H9 (cell line): ENCODE measurements around the gene TBC1D2. TPM values are rescaled to one million over a fixed set of nuclear protein-coding genes. Genes with fewer than 3 reads are reported as not detected.

ENCODE experiments used
- DNase-seq: peaks from one replicate; pipeline ENCODE4 v3.0.0-alpha.2; 2017
- H2AFZ ChIP-seq: one replicate; pipeline ENCODE4 v1.6.1; 2013; ENCODE audit warnings: mild to moderate bottlenecking, low read length, control low read depth, moderate library complexity
- H2AK5ac ChIP-seq: 2 replicates; pipeline ENCODE4 v1.6.1; 2013; ENCODE audit warnings: low read length, control low read depth, mixed read lengths; ENCODE audit not compliant: insufficient read length
- H2BK120ac ChIP-seq: one replicate; pipeline ENCODE4 v1.6.1; 2013; ENCODE audit warnings: low read depth, mild to moderate bottlenecking, low read length, control low read depth, inconsistent platforms; ENCODE audit not compliant: poor library complexity, severe bottlenecking
- H2BK12ac ChIP-seq: 2 replicates; pipeline ENCODE4 v1.6.1; 2013; ENCODE audit warnings: low read length, control low read depth, mixed read lengths, low read depth; ENCODE audit not compliant: insufficient read length
- H2BK15ac ChIP-seq: 2 replicates; pipeline ENCODE4 v1.6.1; 2013; ENCODE audit warnings: low read depth, low read length, control low read depth
- H2BK20ac ChIP-seq: one replicate; pipeline ENCODE4 v1.6.1; 2013; ENCODE audit warnings: low read depth, mild to moderate bottlenecking, low read length, control low read depth, inconsistent platforms; ENCODE audit not compliant: poor library complexity, severe bottlenecking
- H2BK5ac ChIP-seq: 2 replicates; pipeline ENCODE4 v1.6.1; 2013; ENCODE audit warnings: low read length, control low read depth, mixed read lengths; ENCODE audit not compliant: insufficient read length
- H3K14ac ChIP-seq: 2 replicates; pipeline ENCODE4 v1.6.1; 2013; ENCODE audit warnings: low read length, control low read depth; ENCODE audit not compliant: insufficient read depth
- H3K18ac ChIP-seq: 2 replicates; pipeline ENCODE4 v1.6.1; 2013; ENCODE audit warnings: low read depth, mild to moderate bottlenecking, mixed read lengths, low read length, control low read depth; ENCODE audit not compliant: insufficient read length
- H3K23ac ChIP-seq: 2 replicates; pipeline ENCODE4 v1.6.1; 2013; ENCODE audit warnings: low read length, control low read depth, mixed read lengths, low read depth; ENCODE audit not compliant: insufficient read length
- H3K23me2 ChIP-seq: 2 replicates; pipeline ENCODE4 v1.6.1; 2013; ENCODE audit warnings: low read depth, mild to moderate bottlenecking, mixed read lengths, low read length, control low read depth; ENCODE audit not compliant: insufficient read length, poor library complexity, severe bottlenecking
- H3K27ac ChIP-seq: 2 replicates; pipeline ENCODE4 v1.5.1; 2013; ENCODE audit warnings: low read length, control low read depth, mixed read lengths, low read depth; ENCODE audit not compliant: insufficient read length
- H3K27me3 ChIP-seq: 2 replicates; pipeline ENCODE4 v1.6.1; 2013; ENCODE audit warnings: low read length, control low read depth, inconsistent platforms; ENCODE audit not compliant: insufficient read depth
- H3K4ac ChIP-seq: 2 replicates; pipeline ENCODE4 v1.6.1; 2013; ENCODE audit warnings: low read depth, mild to moderate bottlenecking, control low read depth, inconsistent platforms, low read length, moderate library complexity
- H3K4me1 ChIP-seq: 2 replicates; pipeline ENCODE4 v1.6.1; 2013; ENCODE audit warnings: low read length, control low read depth, inconsistent platforms; ENCODE audit not compliant: insufficient read depth
- H3K4me2 ChIP-seq: 2 replicates; pipeline ENCODE4 v1.6.1; 2013; ENCODE audit warnings: low read length, control low read depth, mixed read lengths; ENCODE audit not compliant: insufficient read length, insufficient read depth
- H3K56ac ChIP-seq: 2 replicates; pipeline ENCODE4 v1.6.1; 2013; ENCODE audit warnings: low read depth, mild to moderate bottlenecking, mixed read lengths, low read length, control low read depth; ENCODE audit not compliant: insufficient read length
- H3K79me1 ChIP-seq: 2 replicates; pipeline ENCODE4 v1.6.1; 2013; ENCODE audit warnings: low read depth, mild to moderate bottlenecking, moderate library complexity, low read length, control low read depth, inconsistent platforms; ENCODE audit not compliant: insufficient read depth, poor library complexity, severe bottlenecking
- H3K79me2 ChIP-seq: 2 replicates; pipeline ENCODE4 v1.6.1; 2013; ENCODE audit warnings: low read length, control low read depth, inconsistent platforms; ENCODE audit not compliant: insufficient read depth
- H3K9ac ChIP-seq: 2 replicates; pipeline ENCODE4 v1.6.1; 2013; ENCODE audit warnings: low read length, control low read depth, mixed read lengths; ENCODE audit not compliant: insufficient read length; ENCODE audit errors: extremely low read depth
- H3K9me3 ChIP-seq: one replicate; pipeline ENCODE4 v1.6.1; 2013; ENCODE audit warnings: low read depth, low read length, inconsistent platforms; ENCODE audit not compliant: control insufficient read depth
- H3T11ph ChIP-seq: one replicate; pipeline ENCODE4 v1.6.1; 2013; ENCODE audit warnings: mild to moderate bottlenecking, low read length, control low read depth, inconsistent platforms
- H4K20me1 ChIP-seq: one replicate; pipeline ENCODE4 v1.6.1; 2013; ENCODE audit not compliant: control insufficient read depth, insufficient read length, insufficient read depth
- H4K5ac ChIP-seq: 2 replicates; pipeline ENCODE4 v1.6.1; 2013; ENCODE audit warnings: low read depth, mild to moderate bottlenecking, mixed read lengths, low read length, control low read depth; ENCODE audit not compliant: insufficient read length
- H4K8ac ChIP-seq: replicated peaks from 2 replicates; pipeline ENCODE4 v1.6.1; 2013; ENCODE audit warnings: low read length, control low read depth, mixed read lengths, low read depth; ENCODE audit not compliant: insufficient read length
- H4K91ac ChIP-seq: 2 replicates; pipeline ENCODE4 v1.6.1; 2013; ENCODE audit warnings: low read depth, mild to moderate bottlenecking, moderate library complexity, mixed read lengths, low read length, control low read depth; ENCODE audit not compliant: insufficient read length
- H3K27ac Mint-ChIP-seq, 3 experiments: 2 replicates in 2 of 3; 3 replicates in 1 of 3; pipeline ENCODE4 v1.8.0; 2020 to 2021; ENCODE audit warnings: mixed read lengths in 3 of 3, mild to moderate bottlenecking in 1 of 3, moderate library complexity in 1 of 3
- H3K27me3 Mint-ChIP-seq: 2 replicates; pipeline ENCODE4 v1.8.0; 2021; ENCODE audit warnings: low read depth, mild to moderate bottlenecking, moderate library complexity, mixed read lengths
- H3K36me3 Mint-ChIP-seq, 3 experiments: 2 replicates in 2 of 3; 3 replicates in 1 of 3; pipeline ENCODE4 v1.8.0; 2020 to 2021; ENCODE audit warnings: low read depth in 3 of 3, mixed read lengths in 3 of 3; ENCODE audit not compliant: insufficient read depth in 1 of 3
- H3K4me1 Mint-ChIP-seq, 2 experiments: 2 replicates each; pipeline ENCODE4 v1.8.0; 2020; ENCODE audit warnings: mixed read lengths in 2 of 2
- H3K4me3 Mint-ChIP-seq, 2 experiments: 2 replicates in 1 of 2; 3 replicates in 1 of 2; pipeline ENCODE4 v1.8.0; 2020 to 2021; ENCODE audit warnings: mild to moderate bottlenecking in 2 of 2, mixed read lengths in 2 of 2, moderate library complexity in 1 of 2
- H3K9me3 Mint-ChIP-seq, 2 experiments: 2 replicates in 1 of 2; 3 replicates in 1 of 2; pipeline ENCODE4 v1.8.0; 2020; ENCODE audit warnings: mild to moderate bottlenecking in 2 of 2, mixed read lengths in 2 of 2, moderate library complexity in 1 of 2
- CTCF ChIP-seq: fragments of 200-600 bp; sonication (generic); conservative IDR thresholded peaks from 3 replicates; pipeline ENCODE4 v1.8.0; 2021; ENCODE audit warnings: antibody characterized with exemption, mild to moderate bottlenecking
- total RNA-seq: library from RNA; stranded (reverse); gene quantifications from 2 replicates; pipeline ENCODE4 v1.2.1, GENCODE V29; 2021

TBC1D2 gene
- total RNA-seq, 1 experiment from 2014 or later = 2.9 TPM

- Histone ChIP-seq H3K9me3 (no peaks in the 10 kb centered on the region), H3K56ac (no peak overlapping the region), H2BK120ac (no peak overlapping the region), H3K23me2 (no peaks in the 10 kb centered on the region), H4K91ac (no peak overlapping the region), H3K18ac (no peak overlapping the region), H3K4me1 (no peaks in the 10 kb centered on the region), H2AFZ (no peak overlapping the region), H3K9ac (no peak overlapping the region), H3K4ac (no peak overlapping the region), H3K14ac (no peak overlapping the region), H2AK5ac (no peak overlapping the region), H3T11ph (no peak overlapping the region), H2BK15ac (no peak overlapping the region), H2BK20ac (no peak overlapping the region), H4K5ac (no peak overlapping the region), H3K27me3 (no peaks in the 10 kb centered on the region), H3K4me2 (no peak overlapping the region), H3K23ac (no peak overlapping the region), H2BK12ac (no peak overlapping the region), H3K79me2 (no peaks in the 10 kb centered on the region), H3K27ac (no peak overlapping the region), H3K79me1 (no peaks in the 10 kb centered on the region), H4K8ac (no peak overlapping the region), H4K20me1 (no peaks in the 10 kb centered on the region), H2BK5ac (no peak overlapping the region)
- Mint-ChIP-seq H3K36me3 (peaks cover 4 to 19% (median 10%) of the 10 kb centered on the region in 3 experiments; a peak in 4 of 7 replicates), H3K4me3 (no peak overlapping the region), H3K9me3 (no peaks in the 10 kb centered on the region), H3K4me1 (peaks cover 0 to 4% of the 10 kb centered on the region in 2 experiments; a peak in 1 of 4 replicates), H3K27ac (no peak overlapping the region), H3K27me3 (no peaks in the 10 kb centered on the region)
- DNase-seq = no peak
- no peak for TF ChIP-seq CTCF
Observed at GRCh38 chr9:98152526-98152925, 102.9 kb downstream of the TBC1D2 start.
